ENCODE data around the gene PCDHGB7. TPM values are rescaled to one million over a fixed set of nuclear protein-coding genes. Genes with fewer than 3 reads are reported as not detected.
"Not testable (repeated sequence)": the region's sequence is repeated elsewhere in the genome, so short reads cannot be mapped to it uniquely, and the experiment has no call there.

PCDHGB7 gene
- total RNA-seq, 1 experiment from 2014 or later: 0.75 TPM

DNA sequence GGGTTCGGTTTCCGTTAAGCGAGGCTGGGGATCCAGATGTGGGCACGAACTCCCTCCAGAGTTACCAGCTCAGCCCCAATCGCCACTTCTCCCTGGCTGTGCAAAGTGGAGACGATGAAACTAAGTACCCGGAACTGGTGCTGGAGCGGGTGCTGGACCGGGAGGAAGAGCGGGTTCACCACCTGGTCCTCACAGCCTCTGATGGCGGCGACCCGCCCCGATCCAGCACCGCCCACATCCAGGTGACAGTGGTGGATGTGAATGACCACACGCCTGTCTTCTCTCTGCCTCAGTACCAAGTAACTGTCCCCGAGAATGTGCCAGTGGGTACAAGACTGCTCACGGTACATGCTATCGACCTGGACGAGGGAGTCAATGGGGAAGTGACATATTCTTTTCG lies 34.1 kb upstream of the PCDHGB7 start:
- no peak overlapping the region for H3K27ac Mint-ChIP-seq (ENCODE audit: low read depth, unreplicated experiment)
- TF ChIP-seq, protein P1, sequence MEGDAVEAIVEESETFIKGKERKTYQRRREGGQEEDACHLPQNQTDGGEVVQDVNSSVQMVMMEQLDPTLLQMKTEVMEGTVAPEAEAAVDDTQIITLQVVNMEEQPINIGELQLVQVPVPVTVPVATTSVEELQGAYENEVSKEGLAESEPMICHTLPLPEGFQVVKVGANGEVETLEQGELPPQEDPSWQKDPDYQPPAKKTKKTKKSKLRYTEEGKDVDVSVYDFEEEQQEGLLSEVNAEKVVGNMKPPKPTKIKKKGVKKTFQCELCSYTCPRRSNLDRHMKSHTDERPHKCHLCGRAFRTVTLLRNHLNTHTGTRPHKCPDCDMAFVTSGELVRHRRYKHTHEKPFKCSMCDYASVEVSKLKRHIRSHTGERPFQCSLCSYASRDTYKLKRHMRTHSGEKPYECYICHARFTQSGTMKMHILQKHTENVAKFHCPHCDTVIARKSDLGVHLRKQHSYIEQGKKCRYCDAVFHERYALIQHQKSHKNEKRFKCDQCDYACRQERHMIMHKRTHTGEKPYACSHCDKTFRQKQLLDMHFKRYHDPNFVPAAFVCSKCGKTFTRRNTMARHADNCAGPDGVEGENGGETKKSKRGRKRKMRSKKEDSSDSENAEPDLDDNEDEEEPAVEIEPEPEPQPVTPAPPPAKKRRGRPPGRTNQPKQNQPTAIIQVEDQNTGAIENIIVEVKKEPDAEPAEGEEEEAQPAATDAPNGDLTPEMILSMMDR (IDR thresholded peaks at IDR 0.05; ENCODE audit: unreplicated experiment): no peak
- no peak for DNase-seq (ENCODE audit: unreplicated experiment)
- no TSS peak for BruUV-seq (replicated peaks)
- H3K9me3 Mint-ChIP-seq (ENCODE audit: unreplicated experiment): peaks cover 2% of the 10 kb centered on the region
- H3K27me3 Mint-ChIP-seq (ENCODE audit: insufficient read depth, unreplicated experiment): no peaks in the 10 kb centered on the region
- no peak overlapping the region for H3K4me3 Mint-ChIP-seq (ENCODE audit: unreplicated experiment)
- CTCF ChIA-PET: interaction anchor here (0.6 to 1.9 kb wide), 18 partner anchors 9 to 234 kb away, joined by 3 to 12 read pairs (median 4); partner anchors contain the start of genes PCDHB11, PCDHGA8, PCDHGC3 and TAF7
- POLR2A ChIA-PET: interaction anchor here (1.1 to 1.2 kb wide), 2 partner anchors 141 to 178 kb away, joined by 3 to 4 read pairs; no protein-coding TSS in a partner anchor
- intact Hi-C loops (cut with micrococcal nuclease): no loop called here
- peaks cover 4% of the 10 kb centered on the region for H3K36me3 Mint-ChIP-seq (ENCODE audit: insufficient read depth, unreplicated experiment)
- H3K4me1 Mint-ChIP-seq (ENCODE audit: insufficient read depth, unreplicated experiment): no peaks in the 10 kb centered on the region

DNA sequence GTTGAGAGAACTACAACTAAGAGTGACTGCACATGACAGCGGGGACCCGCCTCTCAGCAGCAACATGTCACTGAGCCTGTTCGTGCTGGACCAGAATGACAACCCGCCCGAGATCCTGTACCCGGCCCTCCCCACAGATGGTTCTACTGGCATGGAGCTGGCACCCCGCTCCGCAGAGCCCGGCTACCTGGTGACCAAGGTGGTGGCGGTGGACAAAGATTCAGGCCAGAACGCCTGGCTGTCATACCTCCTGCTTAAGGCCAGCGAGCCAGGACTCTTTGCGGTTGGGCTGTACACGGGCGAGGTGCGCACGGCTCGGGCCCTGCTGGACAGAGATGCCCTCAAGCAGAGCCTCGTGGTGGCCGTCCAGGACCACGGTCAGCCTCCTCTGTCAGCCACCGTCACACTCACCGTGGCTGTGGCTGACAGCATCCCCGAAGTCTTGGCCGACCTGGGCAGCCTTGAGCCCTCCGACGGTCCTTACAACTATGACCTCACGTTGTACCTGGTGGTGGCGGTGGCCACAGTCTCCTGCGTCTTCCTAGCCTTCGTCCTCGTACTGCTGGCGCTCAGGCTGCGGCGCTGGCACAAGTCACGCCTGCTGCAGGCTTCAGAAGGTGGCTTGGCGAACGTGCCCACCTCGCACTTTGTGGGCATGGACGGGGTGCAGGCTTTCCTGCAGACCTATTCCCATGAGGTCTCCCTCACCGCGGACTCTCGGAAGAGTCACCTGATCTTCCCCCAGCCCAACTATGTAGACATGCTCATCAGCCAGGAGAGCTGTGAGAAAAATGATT lies 32.8 kb upstream of the PCDHGB7 start:
- CTCF ChIA-PET: interaction anchor here (1.1 kb wide), 1 partner anchor 179 kb away, joined by 4 read pairs; no protein-coding TSS in a partner anchor
- H3K9me3 Mint-ChIP-seq (ENCODE audit: unreplicated experiment): peaks cover 14% of the 10 kb centered on the region
- H3K4me3 Mint-ChIP-seq (ENCODE audit: unreplicated experiment): no peak overlapping the region

DNA sequence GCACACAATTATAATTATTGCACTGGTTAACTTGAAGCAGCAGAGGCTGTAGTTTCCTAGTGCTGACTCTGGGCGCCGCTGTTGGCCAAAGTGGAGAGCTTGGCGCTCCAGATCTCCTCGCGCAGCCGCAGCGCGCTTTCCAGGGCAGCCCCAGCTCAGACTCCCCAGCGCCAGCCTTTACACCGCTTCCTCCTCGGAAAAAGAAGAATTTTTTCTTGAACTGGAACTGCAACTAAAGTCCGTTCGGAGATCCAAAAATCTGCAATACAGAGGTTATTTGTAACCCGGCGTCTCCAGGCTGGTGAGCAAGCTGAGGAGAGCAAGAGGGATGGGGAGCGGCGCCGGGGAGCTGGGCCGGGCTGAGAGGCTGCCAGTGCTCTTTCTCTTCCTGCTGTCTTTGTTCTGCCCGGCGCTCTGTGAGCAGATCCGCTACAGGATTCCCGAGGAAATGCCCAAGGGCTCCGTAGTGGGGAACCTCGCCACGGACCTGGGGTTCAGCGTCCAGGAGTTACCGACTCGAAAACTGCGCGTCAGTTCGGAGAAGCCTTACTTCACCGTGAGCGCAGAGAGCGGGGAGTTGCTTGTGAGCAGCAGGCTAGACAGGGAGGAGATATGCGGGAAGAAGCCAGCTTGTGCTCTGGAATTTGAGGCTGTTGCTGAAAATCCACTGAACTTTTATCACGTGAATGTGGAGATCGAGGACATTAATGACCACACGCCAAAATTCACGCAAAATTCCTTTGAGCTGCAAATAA lies 29.7 kb upstream of the PCDHGB7 start, which contains the start of gene PCDHGB4:
Gene PCDHGB4, plus strand, starts transcription at position 142 of the 755 bp plus-strand sequence. Its CDS starts 187 bp downstream, at position 329.
- H3K4me3 Mint-ChIP-seq (ENCODE audit: unreplicated experiment); BruUV-seq (replicated peaks); DNase-seq (ENCODE audit: unreplicated experiment); H3K4me1 Mint-ChIP-seq (ENCODE audit: insufficient read depth, unreplicated experiment); POLR2A ChIA-PET; intact Hi-C loops (cut with micrococcal nuclease); H3K27ac Mint-ChIP-seq (ENCODE audit: low read depth, unreplicated experiment); H3K27me3 Mint-ChIP-seq (ENCODE audit: insufficient read depth, unreplicated experiment); H3K36me3 Mint-ChIP-seq (ENCODE audit: insufficient read depth, unreplicated experiment): not testable (repeated sequence)
- CTCF ChIA-PET: interaction anchor here (1.0 to 3.3 kb wide), 3 partner anchors 25 to 137 kb away, joined by 3 to 16 read pairs (median 8); partner anchors contain the start of genes PCDHGA10 and TAF7
- H3K9me3 Mint-ChIP-seq (ENCODE audit: unreplicated experiment): peaks cover 20% of the 10 kb centered on the region

More for the DNA sequence above, 32.8 kb upstream of the PCDHGB7 start:
- H3K36me3 Mint-ChIP-seq (ENCODE audit: insufficient read depth, unreplicated experiment): peaks cover 4% of the 10 kb centered on the region
- no peaks in the 10 kb centered on the region for H3K4me1 Mint-ChIP-seq (ENCODE audit: insufficient read depth, unreplicated experiment)
- POLR2A ChIA-PET: no interaction called here
- TF ChIP-seq, protein P1 (IDR thresholded peaks at IDR 0.05; ENCODE audit: unreplicated experiment): no peak
- no peak overlapping the region for H3K27ac Mint-ChIP-seq (ENCODE audit: low read depth, unreplicated experiment)
- DNase-seq (ENCODE audit: unreplicated experiment): no peak
- H3K27me3 Mint-ChIP-seq (ENCODE audit: insufficient read depth, unreplicated experiment): no peaks in the 10 kb centered on the region
- intact Hi-C loops (cut with micrococcal nuclease): no loop called here
- no TSS peak for BruUV-seq (replicated peaks)

DNA sequence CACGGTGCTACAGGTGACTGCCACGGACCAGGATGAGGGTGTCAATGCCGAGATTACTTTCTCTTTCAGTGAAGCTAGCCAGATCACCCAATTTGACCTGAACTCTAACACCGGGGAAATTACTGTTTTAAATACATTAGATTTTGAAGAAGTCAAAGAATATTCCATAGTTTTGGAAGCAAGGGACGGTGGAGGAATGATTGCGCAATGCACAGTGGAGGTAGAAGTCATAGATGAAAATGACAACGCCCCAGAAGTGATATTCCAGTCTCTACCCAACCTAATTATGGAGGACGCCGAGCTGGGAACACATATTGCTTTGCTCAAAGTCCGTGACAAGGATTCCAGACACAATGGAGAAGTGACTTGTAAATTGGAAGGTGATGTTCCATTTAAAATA lies 28.8 kb upstream of the PCDHGB7 start:
- no peaks in the 10 kb centered on the region for H3K36me3 Mint-ChIP-seq (ENCODE audit: insufficient read depth, unreplicated experiment)
- H3K27me3 Mint-ChIP-seq (ENCODE audit: insufficient read depth, unreplicated experiment): no peaks in the 10 kb centered on the region
- DNase-seq (ENCODE audit: unreplicated experiment): no peak
- intact Hi-C loops (cut with micrococcal nuclease): no loop called here
- POLR2A ChIA-PET: no interaction called here
- peaks cover 21% of the 10 kb centered on the region for H3K9me3 Mint-ChIP-seq (ENCODE audit: unreplicated experiment)
- TF ChIP-seq, protein P1 (IDR thresholded peaks at IDR 0.05; ENCODE audit: unreplicated experiment): no peak
- CTCF ChIA-PET: interaction anchor here (1.0 to 3.3 kb wide), 3 partner anchors 24 to 136 kb away, joined by 3 to 16 read pairs (median 8); partner anchors contain the start of genes PCDHGA10 and TAF7
- no peak overlapping the region for H3K4me3 Mint-ChIP-seq (ENCODE audit: unreplicated experiment)
- no peak overlapping the region for H3K27ac Mint-ChIP-seq (ENCODE audit: low read depth, unreplicated experiment)
- H3K4me1 Mint-ChIP-seq (ENCODE audit: insufficient read depth, unreplicated experiment): no peaks in the 10 kb centered on the region
- no TSS peak for BruUV-seq (replicated peaks)

All from MCF 10A (cell line).